Testis (tissue), 3 donors: ENCODE measurements around the gene CREBRF. TPM values are rescaled to one million over a fixed set of nuclear protein-coding genes. Genes with fewer than 3 reads are reported as not detected.

Experiments
- DNase-seq: peaks from one replicate; pipeline ENCODE4 v3.0.0-alpha.2; 2019
- H3K27ac ChIP-seq, 2 donors: fragments of 200-600 bp; sonication (generic); one replicate each; pipeline ENCODE4 v1.5.1; 2019
- H3K27me3 ChIP-seq: fragments of 200-600 bp; sonication (generic); one replicate; pipeline ENCODE4 v1.5.1; 2019
- H3K36me3 ChIP-seq: fragments of 200-600 bp; sonication (generic); one replicate; pipeline ENCODE4 v1.5.1; 2017; ENCODE audit warnings: low read depth; ENCODE audit errors: missing control alignments
- H3K4me1 ChIP-seq: fragments of 200-600 bp; sonication (generic); one replicate; pipeline ENCODE4 v1.5.1; 2019
- H3K4me3 ChIP-seq, 2 donors: fragments of 200-600 bp; sonication (generic); one replicate each; pipeline ENCODE4 v1.5.1; 2017 to 2019
- H3K9me3 ChIP-seq: fragments of 200-600 bp; sonication (generic); one replicate; pipeline ENCODE4 v1.5.1; 2017
- POLR2A ChIP-seq: fragments of 450-650 bp; IDR thresholded peaks from one replicate; pipeline ENCODE4 v1.6.1; 2017; ENCODE audit warnings: antibody characterized with exemption, mild to moderate bottlenecking, moderate library complexity
- WGBS, 2 donors: methylation state at CpG; one replicate each; pipeline ENCODE4 v1.1.5; 2018; 5-methylcytosine and 5-hydroxymethylcytosine counted together
- intact Hi-C: fragments of 100-400 bp; cut with DNase I; formaldehyde crosslinking; loops from one replicate; pipeline ENCODE4 v1.15.1; 2023; ENCODE audit warnings: low total_unique reads
- polyA plus RNA-seq: library from polyadenylated mRNA; stranded (reverse); fragments of 350-450 nt; fragmentation: Illumina TruSeq; extraction: RNeasy Lipid Tissue Mini Kit (QIAGEN cat#74804); gene quantifications from one replicate; pipeline ENCODE4 v1.2.3, GENCODE V29; 2014; ENCODE audit warnings: low read depth, low replicate concordance; ENCODE audit not compliant: insufficient read depth
- total RNA-seq, 2 donors: library from RNA; depleted of rRNA; stranded (reverse); fragments of >200 nt; gene quantifications; one replicate each; pipeline ENCODE4 v1.2.3, GENCODE V29; 2016
- TF ChIP-seq, protein P1 (sequence below), 3 experiments: fragments of 450-650 bp in 2 of 3; fragments of 200-600 bp in 1 of 3; sonication (generic) in 1 of 3; IDR thresholded peaks; one replicate each; pipeline ENCODE4 v1.5.1; 2016 to 2019; ENCODE audit warnings: antibody characterized with exemption in 3 of 3, mild to moderate bottlenecking in 2 of 3, moderate library complexity in 1 of 3

Gene CREBRF
- total and polyA plus RNA-seq, 3 donors from 2014 or later: 24.2 to 58.4 (median 55.6) TPM

DNA sequence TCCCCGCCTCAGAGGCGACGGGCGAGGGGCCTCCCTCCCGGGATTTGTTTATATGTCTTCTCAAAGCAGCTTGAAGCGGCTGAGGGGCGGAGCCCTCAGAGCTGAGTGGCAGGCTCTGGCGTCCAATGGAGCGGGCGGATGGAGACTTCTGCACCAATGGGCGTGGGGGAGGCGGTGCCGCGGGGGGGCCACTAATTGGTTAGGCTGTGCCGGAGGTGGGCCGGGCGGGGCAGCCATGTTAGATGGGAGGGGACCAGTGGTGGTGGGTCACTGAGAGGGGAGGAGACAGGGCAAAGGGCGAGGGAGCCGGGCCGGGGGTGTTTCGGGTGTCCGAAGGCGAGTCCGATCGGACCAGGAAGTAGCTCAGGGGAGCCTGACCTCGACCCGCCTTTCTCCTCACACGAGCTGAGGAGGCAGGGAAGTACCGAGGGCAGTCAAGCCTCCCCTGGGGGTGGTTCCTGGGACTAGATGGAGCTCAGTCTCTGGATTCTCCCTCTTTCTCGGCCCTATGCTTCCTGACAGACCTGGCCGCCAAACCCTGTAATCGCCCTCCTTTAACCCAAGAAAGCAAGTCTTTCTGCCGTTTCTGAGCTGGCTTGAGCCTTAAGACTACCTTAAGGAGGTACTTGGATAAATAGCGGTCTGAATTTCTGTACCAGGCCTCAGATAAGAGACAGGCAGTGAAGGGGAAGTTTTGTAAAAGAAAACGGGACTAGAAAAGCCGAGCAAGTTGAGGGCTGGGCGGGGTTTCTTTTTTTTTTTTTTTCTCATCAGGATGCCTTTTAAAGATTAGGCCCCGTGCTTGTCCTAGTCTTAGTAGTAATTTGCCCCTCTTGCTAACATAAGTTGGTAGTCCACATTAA is 1.1 kb downstream of the CREBRF start:
- Histone ChIP-seq H3K36me3 (no peaks in the 10 kb centered on the region), H3K27me3 (no peaks in the 10 kb centered on the region), H3K27ac (peak overlapping the region; percentile 98 to 99), H3K4me3 (peak overlapping the region; percentile 96 to 99), H3K9me3 (no peaks in the 10 kb centered on the region), H3K4me1 (peaks cover 6% of the 10 kb centered on the region)
- peak; percentile 100 for DNase-seq
- intact Hi-C loops: no loop called here
- 0 to 1% methylated on average over 27 to 38 of the region's 38 CpGs for WGBS, 2 donors
- TF ChIP-seq, protein P1, sequence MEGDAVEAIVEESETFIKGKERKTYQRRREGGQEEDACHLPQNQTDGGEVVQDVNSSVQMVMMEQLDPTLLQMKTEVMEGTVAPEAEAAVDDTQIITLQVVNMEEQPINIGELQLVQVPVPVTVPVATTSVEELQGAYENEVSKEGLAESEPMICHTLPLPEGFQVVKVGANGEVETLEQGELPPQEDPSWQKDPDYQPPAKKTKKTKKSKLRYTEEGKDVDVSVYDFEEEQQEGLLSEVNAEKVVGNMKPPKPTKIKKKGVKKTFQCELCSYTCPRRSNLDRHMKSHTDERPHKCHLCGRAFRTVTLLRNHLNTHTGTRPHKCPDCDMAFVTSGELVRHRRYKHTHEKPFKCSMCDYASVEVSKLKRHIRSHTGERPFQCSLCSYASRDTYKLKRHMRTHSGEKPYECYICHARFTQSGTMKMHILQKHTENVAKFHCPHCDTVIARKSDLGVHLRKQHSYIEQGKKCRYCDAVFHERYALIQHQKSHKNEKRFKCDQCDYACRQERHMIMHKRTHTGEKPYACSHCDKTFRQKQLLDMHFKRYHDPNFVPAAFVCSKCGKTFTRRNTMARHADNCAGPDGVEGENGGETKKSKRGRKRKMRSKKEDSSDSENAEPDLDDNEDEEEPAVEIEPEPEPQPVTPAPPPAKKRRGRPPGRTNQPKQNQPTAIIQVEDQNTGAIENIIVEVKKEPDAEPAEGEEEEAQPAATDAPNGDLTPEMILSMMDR (IDR thresholded peaks at IDR 0.05): no peak
- peak; percentile 60 for TF ChIP-seq POLR2A

DNA sequence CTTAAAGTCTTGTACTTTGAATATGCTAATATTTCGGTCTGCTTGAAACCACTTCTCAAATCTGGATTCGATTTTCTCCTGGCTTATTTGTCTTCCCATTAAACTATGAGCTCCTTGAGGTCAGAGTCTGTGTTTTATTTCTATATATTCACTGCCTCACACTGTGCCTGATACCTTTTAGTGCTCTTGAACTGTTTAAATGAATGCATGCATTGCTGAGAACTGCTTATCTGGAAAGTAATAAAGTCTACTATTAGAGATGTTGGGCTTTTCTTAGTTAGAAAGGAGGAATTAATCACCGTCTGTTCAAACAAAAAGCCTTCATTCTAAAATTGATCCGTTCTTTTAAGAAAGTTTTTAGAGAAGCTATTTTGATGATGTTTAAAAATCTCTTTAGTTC is 6.0 kb downstream of the CREBRF start:
- intact Hi-C loops: no loop called here
- WGBS, 2 donors: 80 to 82% methylated on average over 4 of the region's 4 CpGs
- peaks cover 6% of the 10 kb centered on the region for H3K4me1 ChIP-seq

DNA sequence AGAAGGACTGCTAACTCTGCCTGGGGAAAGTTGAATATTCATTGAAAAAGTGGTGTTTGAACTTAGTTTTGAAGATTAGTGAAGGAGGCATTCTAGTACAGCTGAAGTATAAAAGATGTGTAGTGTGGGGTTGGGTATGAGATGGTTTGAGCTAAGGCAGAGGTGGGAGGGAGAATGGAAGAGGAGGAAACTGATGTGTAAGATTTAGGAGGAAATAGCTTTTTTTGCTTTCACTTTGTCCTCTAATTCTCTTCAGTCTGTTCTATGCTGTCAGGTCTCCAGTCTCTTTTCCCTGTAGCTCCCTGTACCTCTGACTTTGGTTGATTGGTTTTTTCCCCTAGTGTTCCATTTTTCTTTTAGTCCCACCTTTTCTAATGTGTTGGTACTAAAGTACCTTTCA is 9.0 kb downstream of the CREBRF start:
- intact Hi-C loops: no loop called here
- no peak for DNase-seq
- Histone ChIP-seq H3K9me3 (no peaks in the 10 kb centered on the region), H3K27me3 (no peaks in the 10 kb centered on the region), H3K4me1 (no peaks in the 10 kb centered on the region), H3K4me3 (no peak overlapping the region), H3K36me3 (no peaks in the 10 kb centered on the region), H3K27ac (peak overlapping the region in 1 of 2 donors; percentile 34)
- TF ChIP-seq, protein P1 (IDR thresholded peaks at IDR 0.05): no peak
- no peak for TF ChIP-seq POLR2A

More for the DNA sequence above, 6.0 kb downstream of the CREBRF start:
- Histone ChIP-seq H3K27ac (peak overlapping the region in 1 of 2 donors; percentile 19), H3K4me3 (no peak overlapping the region), H3K36me3 (no peaks in the 10 kb centered on the region), H3K9me3 (no peaks in the 10 kb centered on the region), H3K27me3 (no peaks in the 10 kb centered on the region)
- DNase-seq: no peak
- TF ChIP-seq, protein P1 (IDR thresholded peaks at IDR 0.05): no peak
- TF ChIP-seq POLR2A: no peak

DNA sequence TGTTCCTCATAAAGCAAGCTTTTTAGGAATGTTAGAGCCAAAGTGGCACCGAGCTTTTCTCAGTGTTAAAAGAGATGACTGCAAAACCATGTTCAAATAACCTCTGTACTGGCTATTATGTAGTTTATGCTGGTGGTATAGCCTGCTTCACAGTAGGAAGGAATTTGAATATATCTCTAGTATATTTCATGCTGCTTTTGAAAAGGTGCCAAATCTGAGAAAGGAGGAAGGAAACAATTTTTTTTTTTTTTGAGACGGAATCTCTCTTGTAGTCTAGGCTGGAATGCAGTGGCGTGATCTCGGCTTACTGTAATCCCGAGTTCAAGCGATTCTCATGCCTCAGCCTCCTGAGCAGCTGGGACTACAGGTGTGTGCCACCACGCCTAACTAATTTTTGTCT is 13.5 kb downstream of the CREBRF start:
- H3K4me1 ChIP-seq: peaks cover 6% of the 10 kb centered on the region
- H3K4me3 ChIP-seq: no peak overlapping the region
- H3K27me3 ChIP-seq: no peaks in the 10 kb centered on the region
- 72 to 76% methylated on average over 7 of the region's 7 CpGs for WGBS, 2 donors
- no peak overlapping the region for H3K27ac ChIP-seq
- intact Hi-C loops: no loop called here
- no peak for DNase-seq
- no peaks in the 10 kb centered on the region for H3K36me3 ChIP-seq
- no peak for TF ChIP-seq POLR2A
- TF ChIP-seq, protein P1 (IDR thresholded peaks at IDR 0.05): no peak
- no peaks in the 10 kb centered on the region for H3K9me3 ChIP-seq
